ENCODE measurements around the gene DUT. TPM values are rescaled to one million over a fixed set of nuclear protein-coding genes. Genes with fewer than 3 reads are reported as not detected.

DUT gene
- total and polyA plus RNA-seq, 2 experiments from 2014 or later = 78.0 to 149 TPM

DNA sequence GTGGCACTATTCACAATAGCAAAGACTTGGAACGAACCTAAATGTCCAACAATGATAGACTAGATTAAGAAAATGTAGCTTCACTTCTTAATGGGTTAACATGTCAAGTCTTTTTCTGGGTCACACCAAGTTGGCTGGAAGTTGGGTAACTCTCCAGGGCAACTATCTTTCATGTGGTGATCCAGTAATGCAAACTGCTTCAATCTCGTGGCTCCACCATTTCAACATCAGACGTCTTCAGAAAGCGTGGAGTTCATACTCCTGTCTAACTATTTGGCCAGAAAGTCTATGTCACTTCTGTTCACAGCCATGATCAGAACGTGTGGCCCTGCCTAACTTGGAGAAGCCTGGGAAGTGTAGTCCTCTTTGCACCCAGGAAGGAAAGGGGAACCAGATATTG, 32.2 kb downstream of the DUT start:
- no peaks in the 10 kb centered on the region for H3K9me2 ChIP-seq (ENCODE audit: insufficient read depth)

GRCh38 chr15:48365575-48365974, 34.3 kb downstream of the DUT start:
- WGBS, 2 experiments (ENCODE audit: low coverage in 1 of 2, low lambda C conversion rate in 2 of 2, missing lambda C conversion rate in 2 of 2) = 75 to 80% methylated on average over 1 of the region's 1 CpG
- no peak for DNase-seq
- in situ Hi-C loops (cut with MboI) = loop anchor here (25.0 kb wide), 1 partner anchor 272 kb away; the partner anchor contains the start of gene FBN1

More for the DNA sequence above, 32.2 kb downstream of the DUT start:
- no peak overlapping the region for H3K4me2 ChIP-seq (ENCODE audit: unreplicated experiment)
- no peak for DNase-seq
- H3K4me1 ChIP-seq (ENCODE audit: insufficient read depth) = peaks cover 17% of the 10 kb centered on the region
- H2AFZ ChIP-seq = no peak overlapping the region
- H4K20me1 ChIP-seq (ENCODE audit: insufficient read depth) = no peaks in the 10 kb centered on the region
- no peaks in the 10 kb centered on the region for H3K36me3 ChIP-seq (ENCODE audit: low read depth)
- in situ Hi-C loops (cut with MboI) = loop anchor here (25.0 kb wide), 1 partner anchor 274 kb away; the partner anchor contains the start of gene FBN1
- no peaks in the 10 kb centered on the region for H3K79me2 ChIP-seq (ENCODE audit: insufficient read depth)
- H3F3A ChIP-seq (ENCODE audit: insufficient read depth) = peaks cover 26% of the 10 kb centered on the region
- no peaks in the 10 kb centered on the region for H3K9me3 ChIP-seq (ENCODE audit: low read depth)
- no peak overlapping the region for H3K9ac ChIP-seq
- no peak for TF ChIP-seq EZH2phosphoT487 (IDR thresholded peaks at IDR 0.05; ENCODE audit: insufficient read depth, low read depth)
- no peak for TF ChIP-seq EZH2 (IDR thresholded peaks at IDR 0.05; ENCODE audit: insufficient read depth, poor library complexity, severe bottlenecking)
- no peak overlapping the region for H3K4me3 ChIP-seq
- WGBS, 2 experiments (ENCODE audit: low coverage in 1 of 2, low lambda C conversion rate in 2 of 2, missing lambda C conversion rate in 2 of 2) = 50 to 51% methylated on average over 5 of the region's 5 CpGs
- no peaks in the 10 kb centered on the region for H3K27me3 ChIP-seq (replicated peaks; ENCODE audit: insufficient read depth)
- H3K27ac ChIP-seq = no peak overlapping the region

GRCh38 chr15:48366584-48367312, 35.5 kb downstream of the DUT start:
- Histone ChIP-seq H3K27me3 (replicated peaks; ENCODE audit: insufficient read depth) (no peaks in the 10 kb centered on the region), H3K4me1 (ENCODE audit: insufficient read depth) (peaks cover 29% of the 10 kb centered on the region), H3K27ac (peak overlapping the region; percentile 43; the same call in 1 of the 2 replicates), H3K36me3 (ENCODE audit: low read depth) (no peaks in the 10 kb centered on the region), H3K4me2 (ENCODE audit: unreplicated experiment) (no peak overlapping the region), H3K79me2 (ENCODE audit: insufficient read depth) (no peaks in the 10 kb centered on the region), H2AFZ (no peak overlapping the region), H3K9ac (no peak overlapping the region), H3K9me2 (ENCODE audit: insufficient read depth) (no peaks in the 10 kb centered on the region), H3K4me3 (no peak overlapping the region), H3K9me3 (ENCODE audit: low read depth) (no peaks in the 10 kb centered on the region), H3F3A (ENCODE audit: insufficient read depth) (peaks cover 11% of the 10 kb centered on the region; the same call in 1 of the 2 replicates), H4K20me1 (ENCODE audit: insufficient read depth) (no peaks in the 10 kb centered on the region)
- 59 to 68% methylated on average over 4 of the region's 4 CpGs for WGBS, 2 experiments (ENCODE audit: low coverage in 1 of 2, low lambda C conversion rate in 2 of 2, missing lambda C conversion rate in 2 of 2)
- TF ChIP-seq EZH2phosphoT487 (IDR thresholded peaks at IDR 0.05; ENCODE audit: insufficient read depth, low read depth) = no peak
- no peak for DNase-seq
- in situ Hi-C loops (cut with MboI) = loop anchor here (25.0 kb wide), 1 partner anchor 271 kb away; the partner anchor contains the start of gene FBN1

More at GRCh38 chr15:48365575-48365974, 34.3 kb downstream of the DUT start:
- Histone ChIP-seq H3K9me3 (ENCODE audit: low read depth) (no peaks in the 10 kb centered on the region), H3K27ac (no peak overlapping the region), H3K79me2 (ENCODE audit: insufficient read depth) (no peaks in the 10 kb centered on the region), H3K9ac (no peak overlapping the region), H3K36me3 (ENCODE audit: low read depth) (no peaks in the 10 kb centered on the region), H3K9me2 (ENCODE audit: insufficient read depth) (no peaks in the 10 kb centered on the region), H3K27me3 (replicated peaks; ENCODE audit: insufficient read depth) (no peaks in the 10 kb centered on the region), H2AFZ (no peak overlapping the region), H3K4me2 (ENCODE audit: unreplicated experiment) (no peak overlapping the region), H3K4me1 (ENCODE audit: insufficient read depth) (peaks cover 17% of the 10 kb centered on the region), H3F3A (ENCODE audit: insufficient read depth) (0 out of 2 replicates have a peak, but pooled peaks cover 6% of the 10 kb centered on the region), H4K20me1 (ENCODE audit: insufficient read depth) (no peaks in the 10 kb centered on the region), H3K4me3 (no peak overlapping the region)
- TF ChIP-seq EZH2phosphoT487 (IDR thresholded peaks at IDR 0.05; ENCODE audit: insufficient read depth, low read depth) (no peak), EZH2 (IDR thresholded peaks at IDR 0.05; ENCODE audit: insufficient read depth, poor library complexity, severe bottlenecking) (no peak)

GRCh38 chr15:48367483-48367882, 36.3 kb downstream of the DUT start:
- no peaks in the 10 kb centered on the region for H4K20me1 ChIP-seq (ENCODE audit: insufficient read depth)
- H3K9me2 ChIP-seq (ENCODE audit: insufficient read depth) = no peaks in the 10 kb centered on the region
- no peaks in the 10 kb centered on the region for H3K79me2 ChIP-seq (ENCODE audit: insufficient read depth)
- H3K4me3 ChIP-seq = no peak overlapping the region
- H3F3A ChIP-seq (ENCODE audit: insufficient read depth) = peaks cover 16% of the 10 kb centered on the region; the same call in 1 of the 2 replicates
- H3K4me1 ChIP-seq (ENCODE audit: insufficient read depth) = peaks cover 29% of the 10 kb centered on the region
- in situ Hi-C loops (cut with MboI) = loop anchor here (25.0 kb wide), 1 partner anchor 270 kb away; the partner anchor contains the start of gene FBN1
- no peak overlapping the region for H2AFZ ChIP-seq
- H3K4me2 ChIP-seq (ENCODE audit: unreplicated experiment) = no peak overlapping the region
- peak; percentile 55 for DNase-seq
- TF ChIP-seq EZH2phosphoT487 (IDR thresholded peaks at IDR 0.05; ENCODE audit: insufficient read depth, low read depth) = no peak
- no peak for TF ChIP-seq EZH2 (IDR thresholded peaks at IDR 0.05; ENCODE audit: insufficient read depth, poor library complexity, severe bottlenecking)
- 40 to 44% methylated on average over 3 of the region's 3 CpGs for WGBS, 2 experiments (ENCODE audit: low coverage in 1 of 2, low lambda C conversion rate in 2 of 2, missing lambda C conversion rate in 2 of 2)
- no peaks in the 10 kb centered on the region for H3K36me3 ChIP-seq (ENCODE audit: low read depth)
- no peaks in the 10 kb centered on the region for H3K27me3 ChIP-seq (replicated peaks; ENCODE audit: insufficient read depth)
- H3K27ac ChIP-seq = peak overlapping the region; percentile 43
- no peaks in the 10 kb centered on the region for H3K9me3 ChIP-seq (ENCODE audit: low read depth)
- H3K9ac ChIP-seq = no peak overlapping the region
